IMR-90 (cell line): ENCODE data around the gene MMRN1. TPM values are rescaled to one million over a fixed set of nuclear protein-coding genes. Genes with fewer than 3 reads are reported as not detected.
A peak's percentile ranks its signal among the peaks of the same experiment; 100 is the strongest.

Experiments used
- ATAC-seq: fragments of 200-7000 bp; cut with Tn5 transposase; 2 replicates; pipeline ENCODE4 v1.9.1; 2020; ENCODE audit warnings: low read depth, mild to moderate bottlenecking, moderate library complexity
- Bru-seq: library from RNA; stranded (reverse); fragments of 400-500 nt; gene quantifications from one replicate; lab custom pipeline; 2021; lab: Mats Ljungman, UMichigan
- BruChase-seq, 2 experiments: library from RNA; stranded (reverse); fragments of 400-500 nt; gene quantifications; one replicate each; lab custom pipeline; 2021; lab: Mats Ljungman, UMichigan
- BruUV-seq: library from RNA; stranded (reverse); fragments of 400-500 nt; replicated peaks from 2 replicates; lab custom pipeline; 2021; lab: Mats Ljungman, UMichigan
- CTCF ChIA-PET: fragments of 300-600 bp; formaldehyde crosslinking; extraction: SDS; loops from one replicate; lab custom pipeline; 2021; ENCODE audit warnings: antibody characterized with exemption; lab: Yijun Ruan, JAX
- POLR2A ChIA-PET: fragments of 300-600 bp; sonication (Branson Sonifier 250); formaldehyde crosslinking; loops from one replicate; lab custom pipeline; 2022; ENCODE audit warnings: antibody characterized with exemption; ENCODE audit not compliant: unreplicated experiment; lab: Charles Lee
- DNase-seq: peaks from one replicate; pipeline ENCODE4 v3.0.0; 2013
- H2AFZ ChIP-seq: replicated peaks from 2 replicates; pipeline ENCODE3; 2013; ENCODE audit warnings: low read length, mild to moderate bottlenecking; ENCODE audit not compliant: poor library complexity
- H2AK5ac ChIP-seq: 2 replicates; pipeline ENCODE4 v1.6.1; 2013; ENCODE audit warnings: low read depth, low read length, inconsistent platforms
- H2AK9ac ChIP-seq: replicated peaks from 2 replicates; pipeline ENCODE3; 2013; ENCODE audit warnings: mild to moderate bottlenecking, low read depth, low read length, moderate library complexity; ENCODE audit not compliant: poor library complexity
- H2BK120ac ChIP-seq: 2 replicates; pipeline ENCODE4 v1.6.1; 2013; ENCODE audit warnings: low read depth, low read length, inconsistent platforms
- H2BK15ac ChIP-seq: 3 replicates; pipeline ENCODE4 v1.6.1; 2013; ENCODE audit warnings: low read depth, low read length, inconsistent platforms
- H2BK20ac ChIP-seq: 2 replicates; pipeline ENCODE4 v1.6.1; 2013; ENCODE audit warnings: low read depth, mild to moderate bottlenecking, inconsistent platforms, low read length, moderate library complexity
- H2BK5ac ChIP-seq: 2 replicates; pipeline ENCODE4 v1.6.1; 2013; ENCODE audit warnings: mild to moderate bottlenecking, low read depth, low read length, inconsistent platforms; ENCODE audit not compliant: poor library complexity, severe bottlenecking
- H3K14ac ChIP-seq: replicated peaks from 2 replicates; pipeline ENCODE4 v1.6.1; 2013; ENCODE audit warnings: low read depth, low read length, inconsistent platforms
- H3K18ac ChIP-seq: 2 replicates; pipeline ENCODE4 v1.6.1; 2013; ENCODE audit warnings: low read depth, low read length, control low read depth
- H3K23ac ChIP-seq: 2 replicates; pipeline ENCODE4 v1.6.1; 2013; ENCODE audit warnings: low read depth, low read length, inconsistent platforms
- H3K27ac ChIP-seq: 2 replicates; pipeline ENCODE4 v1.5.1; 2013; ENCODE audit warnings: mild to moderate bottlenecking, control low read depth, low read length; ENCODE audit not compliant: insufficient read depth
- H3K27me3 ChIP-seq: 2 replicates; pipeline ENCODE4 v1.6.1; 2013; ENCODE audit warnings: low read length; ENCODE audit not compliant: control insufficient read depth, insufficient read depth
- H3K36me3 ChIP-seq: 2 replicates; pipeline ENCODE4 v1.6.1; 2013; ENCODE audit warnings: low read length, mixed read lengths; ENCODE audit not compliant: control insufficient read depth, insufficient read depth
- H3K4ac ChIP-seq: 2 replicates; pipeline ENCODE4 v1.6.1; 2013; ENCODE audit warnings: low read depth, low read length, inconsistent platforms
- H3K4me1 ChIP-seq: 2 replicates; pipeline ENCODE4 v1.6.1; 2013; ENCODE audit warnings: low read length, mixed read lengths; ENCODE audit not compliant: control insufficient read depth, insufficient read depth
- H3K4me2 ChIP-seq: 2 replicates; pipeline ENCODE4 v1.6.1; 2013; ENCODE audit warnings: low read depth, mild to moderate bottlenecking, control low read depth, low read length, moderate library complexity
- H3K4me3 ChIP-seq: 2 replicates; pipeline ENCODE4 v1.5.1; 2013; ENCODE audit warnings: low read depth, mild to moderate bottlenecking, control low read depth, low read length, moderate library complexity; ENCODE audit not compliant: insufficient read depth
- H3K56ac ChIP-seq: 2 replicates; pipeline ENCODE4 v1.6.1; 2013; ENCODE audit warnings: low read length, inconsistent platforms; ENCODE audit not compliant: insufficient read depth; ENCODE audit errors: extremely low read depth
- H3K79me1 ChIP-seq, 2 experiments: 2 replicates each; pipeline ENCODE4 v1.6.1; 2013; ENCODE audit warnings: low read length in 2 of 2, inconsistent platforms in 1 of 2, low read depth in 1 of 2
- H3K9ac ChIP-seq: 2 replicates; pipeline ENCODE4 v1.6.1; 2013; ENCODE audit warnings: low read depth, low read length, control low read depth
- H3K9me1 ChIP-seq: 2 replicates; pipeline ENCODE4 v1.6.1; 2013; ENCODE audit warnings: low read length, inconsistent platforms; ENCODE audit not compliant: insufficient read depth
- H3K9me3 ChIP-seq: 2 replicates; pipeline ENCODE4 v1.6.1; 2013; ENCODE audit warnings: low read length; ENCODE audit not compliant: control insufficient read depth, insufficient read depth
- H4K20me1 ChIP-seq: 2 replicates; pipeline ENCODE4 v1.6.1; 2013; ENCODE audit warnings: low read length, inconsistent platforms; ENCODE audit not compliant: insufficient read depth
- H4K5ac ChIP-seq: 2 replicates; pipeline ENCODE4 v1.6.1; 2013; ENCODE audit warnings: mild to moderate bottlenecking, low read depth, low read length, control low read depth
- H4K8ac ChIP-seq, 2 experiments: 2 replicates each; pipeline ENCODE4 v1.6.1; 2013; ENCODE audit warnings: low read depth in 2 of 2, low read length in 2 of 2, control low read depth in 1 of 2, inconsistent platforms in 1 of 2
- H4K91ac ChIP-seq: 2 replicates; pipeline ENCODE4 v1.6.1; 2013; ENCODE audit warnings: low read depth, low read length, inconsistent platforms; ENCODE audit not compliant: insufficient read depth
- CEBPB ChIP-seq: IDR thresholded peaks from 2 replicates; pipeline ENCODE4 v1.6.1; 2012; ENCODE audit warnings: low read depth, low read length, improper control_type of control experiment
- CHD1 ChIP-seq: IDR thresholded peaks from 2 replicates; pipeline ENCODE4 v1.6.1; 2012; ENCODE audit warnings: low read depth, low read length, improper control_type of control experiment
- ELK1 ChIP-seq: fragments of 150-350 bp; IDR thresholded peaks from 2 replicates; pipeline ENCODE4 v1.6.1; 2016; ENCODE audit warnings: low read depth, mild to moderate bottlenecking, low read length, moderate library complexity, borderline replicate concordance
- FOS ChIP-seq: fragments of 150-350 bp; IDR thresholded peaks from 2 replicates; pipeline ENCODE4 v1.6.1; 2016; ENCODE audit warnings: low read depth, low read length
- MXI1 ChIP-seq: IDR thresholded peaks from 2 replicates; pipeline ENCODE4 v1.6.1; 2012; ENCODE audit warnings: low read depth, mild to moderate bottlenecking, low read length, moderate library complexity, borderline replicate concordance
- POLR2A ChIP-seq: IDR thresholded peaks from 2 replicates; pipeline ENCODE4 v1.6.1; 2012; ENCODE audit warnings: mild to moderate bottlenecking, low read depth, low read length
- RAD21 ChIP-seq: IDR thresholded peaks from 2 replicates; pipeline ENCODE4 v1.6.1; 2012; ENCODE audit warnings: low read length, improper control_type of control experiment
- USF2 ChIP-seq: fragments of 150-350 bp; IDR thresholded peaks from 2 replicates; pipeline ENCODE4 v1.6.1; 2017; ENCODE audit warnings: mild to moderate bottlenecking, antibody characterized with exemption, low read length, low read depth
- whole genome bisulfite sequencing, 2 experiments: methylation state at CpG; one replicate each; pipeline versions ENCODE4 v1.1.5 to v1.1.7; 2013; ENCODE audit warnings: missing lambda C conversion rate in 2 of 2; ENCODE audit not compliant: insufficient read length in 1 of 2; ENCODE audit errors: extremely low coverage in 2 of 2; 5-methylcytosine and 5-hydroxymethylcytosine counted together
- dilution Hi-C: fragments of 300-500 bp; cut with HindIII; formaldehyde crosslinking; loops from one replicate; pipeline ENCODE4 v1.14.3; 2018; ENCODE audit warnings: low sequenced_read_pairs; ENCODE audit not compliant: unreplicated experiment
- in situ Hi-C: fragments of 300-500 bp; cut with MboI; formaldehyde crosslinking; loops from 3 replicates; pipeline ENCODE4 v1.14.3; 2019; ENCODE audit warnings: low sequenced_read_pairs, inconsistent platforms, mixed read lengths
- intact Hi-C: fragments of 100-400 bp; cut with micrococcal nuclease; formaldehyde crosslinking; loops from 2 replicates; pipeline ENCODE4 v1.10.0; 2022
- long read RNA-seq: library from polyadenylated mRNA; unstranded; transcript quantifications from one replicate; pipeline ENCODE4 v2.0.0, GENCODE V29; 2021; ENCODE audit not compliant: unreplicated experiment
- polyA plus RNA-seq, 3 experiments: library from polyadenylated mRNA; depleted of rRNA; stranded (reverse); fragments of >200 nt; gene quantifications; 2 replicates each; pipeline ENCODE4 v1.2.3, GENCODE V29; 2012; ENCODE audit warnings: low replicate concordance in 1 of 3
- total RNA-seq: library from RNA; depleted of rRNA; stranded (reverse); fragments of >200 nt; gene quantifications from 2 replicates; pipeline ENCODE4 v1.2.3, GENCODE V29; 2012; rRNA removed

MMRN1 gene, protein sequence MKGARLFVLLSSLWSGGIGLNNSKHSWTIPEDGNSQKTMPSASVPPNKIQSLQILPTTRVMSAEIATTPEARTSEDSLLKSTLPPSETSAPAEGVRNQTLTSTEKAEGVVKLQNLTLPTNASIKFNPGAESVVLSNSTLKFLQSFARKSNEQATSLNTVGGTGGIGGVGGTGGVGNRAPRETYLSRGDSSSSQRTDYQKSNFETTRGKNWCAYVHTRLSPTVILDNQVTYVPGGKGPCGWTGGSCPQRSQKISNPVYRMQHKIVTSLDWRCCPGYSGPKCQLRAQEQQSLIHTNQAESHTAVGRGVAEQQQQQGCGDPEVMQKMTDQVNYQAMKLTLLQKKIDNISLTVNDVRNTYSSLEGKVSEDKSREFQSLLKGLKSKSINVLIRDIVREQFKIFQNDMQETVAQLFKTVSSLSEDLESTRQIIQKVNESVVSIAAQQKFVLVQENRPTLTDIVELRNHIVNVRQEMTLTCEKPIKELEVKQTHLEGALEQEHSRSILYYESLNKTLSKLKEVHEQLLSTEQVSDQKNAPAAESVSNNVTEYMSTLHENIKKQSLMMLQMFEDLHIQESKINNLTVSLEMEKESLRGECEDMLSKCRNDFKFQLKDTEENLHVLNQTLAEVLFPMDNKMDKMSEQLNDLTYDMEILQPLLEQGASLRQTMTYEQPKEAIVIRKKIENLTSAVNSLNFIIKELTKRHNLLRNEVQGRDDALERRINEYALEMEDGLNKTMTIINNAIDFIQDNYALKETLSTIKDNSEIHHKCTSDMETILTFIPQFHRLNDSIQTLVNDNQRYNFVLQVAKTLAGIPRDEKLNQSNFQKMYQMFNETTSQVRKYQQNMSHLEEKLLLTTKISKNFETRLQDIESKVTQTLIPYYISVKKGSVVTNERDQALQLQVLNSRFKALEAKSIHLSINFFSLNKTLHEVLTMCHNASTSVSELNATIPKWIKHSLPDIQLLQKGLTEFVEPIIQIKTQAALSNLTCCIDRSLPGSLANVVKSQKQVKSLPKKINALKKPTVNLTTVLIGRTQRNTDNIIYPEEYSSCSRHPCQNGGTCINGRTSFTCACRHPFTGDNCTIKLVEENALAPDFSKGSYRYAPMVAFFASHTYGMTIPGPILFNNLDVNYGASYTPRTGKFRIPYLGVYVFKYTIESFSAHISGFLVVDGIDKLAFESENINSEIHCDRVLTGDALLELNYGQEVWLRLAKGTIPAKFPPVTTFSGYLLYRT
- total RNA-seq (not detected in 2 replicates), polyA plus RNA-seq (2012; rRNA removed) (not detected in 2 replicates), Bru-seq, nascent RNA (percentile 1 among the genes with signal in this experiment), BruChase-seq, experiment 1, labeled RNA remaining after a 6-hour chase (percentile 1 among the genes with signal in this experiment), BruChase-seq, experiment 2, labeled RNA remaining after a 2-hour chase (not detected)
- polyA plus RNA-seq (2012; cell fraction: cytosol; rRNA removed): not detected in 2 replicates
- polyA plus RNA-seq (2012; cell fraction: nucleus; rRNA removed; ENCODE audit: low replicate concordance): 0.02 TPM in 1 of 2 replicates, not detected in the other
- long read RNA-seq: 0 reads

DNA sequence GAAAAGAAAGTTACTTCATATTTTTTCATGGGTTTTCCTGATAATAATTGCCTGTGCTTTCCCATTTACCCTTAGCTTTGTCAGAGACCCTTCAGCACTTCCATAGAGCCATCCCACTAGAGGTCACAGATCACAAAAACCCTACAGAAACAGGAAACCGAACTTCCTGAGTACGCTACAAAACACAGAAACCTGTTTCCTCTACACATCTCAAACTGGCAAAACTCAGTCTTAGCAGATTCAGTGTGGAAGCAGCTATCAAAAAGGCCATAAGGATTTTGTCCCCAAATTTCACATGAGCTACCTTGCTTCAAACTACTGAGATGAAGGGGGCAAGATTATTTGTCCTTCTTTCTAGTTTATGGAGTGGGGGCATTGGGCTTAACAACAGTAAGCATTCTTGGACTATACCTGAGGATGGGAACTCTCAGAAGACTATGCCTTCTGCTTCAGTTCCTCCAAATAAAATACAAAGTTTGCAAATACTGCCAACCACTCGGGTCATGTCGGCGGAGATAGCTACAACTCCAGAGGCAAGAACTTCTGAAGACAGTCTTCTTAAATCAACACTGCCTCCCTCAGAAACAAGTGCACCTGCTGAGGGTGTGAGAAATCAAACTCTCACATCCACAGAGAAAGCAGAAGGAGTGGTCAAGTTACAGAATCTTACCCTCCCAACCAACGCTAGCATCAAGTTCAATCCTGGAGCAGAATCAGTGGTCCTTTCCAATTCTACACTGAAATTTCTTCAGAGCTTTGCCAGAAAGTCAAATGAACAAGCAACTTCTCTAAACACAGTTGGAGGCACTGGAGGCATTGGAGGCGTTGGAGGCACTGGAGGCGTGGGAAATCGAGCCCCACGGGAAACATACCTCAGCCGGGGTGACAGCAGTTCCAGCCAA, at the start of gene MMRN1:
Gene MMRN1 (plus strand): TSS at position 206 of the 902 bp plus-strand sequence. CDS start 118 bp downstream, at position 324.
- no peak within 1 kb of the TSS for H3K18ac ChIP-seq
- ATAC-seq (no peak), DNase-seq (no peak)
- intact Hi-C loops (no loop called here), in situ Hi-C loops (loop anchor here (10.0 kb wide), 1 partner anchor 240 kb away; no protein-coding TSS in a partner anchor), dilution Hi-C loops (no loop called here)
- H2BK20ac ChIP-seq: no peak within 1 kb of the TSS
- H4K8ac ChIP-seq: no peak within 1 kb of the TSS
- H3K14ac ChIP-seq: no peak within 1 kb of the TSS
- no peaks in the 10 kb centered on the region for H3K4me1 ChIP-seq
- 90% methylated on average over 2 of the region's 11 CpGs; no CpG with 5 or more reads in 1 of the 2 experiments for WGBS, 2 experiments
- H3K9me3 ChIP-seq: no peaks in the 10 kb centered on the region
- H2BK5ac ChIP-seq: no peak within 1 kb of the TSS
- H3K9ac ChIP-seq: no peak within 1 kb of the TSS
- no peaks in the 10 kb centered on the region for H3K79me1 ChIP-seq
- ChIA-PET CTCF (no interaction called here), POLR2A (no interaction called here)
- no peak within 1 kb of the TSS for H3K23ac ChIP-seq
- H3K9me1 ChIP-seq: no peaks in the 10 kb centered on the region
- H2BK120ac ChIP-seq: no peak within 1 kb of the TSS
- no peak within 1 kb of the TSS for H3K27ac ChIP-seq
- no peak within 1 kb of the TSS for H3K4me3 ChIP-seq
- H3K56ac ChIP-seq: no peak within 1 kb of the TSS
- no peaks in the 10 kb centered on the region for H4K20me1 ChIP-seq
- H2AFZ ChIP-seq: no peak within 1 kb of the TSS
- H3K4ac ChIP-seq: no peak within 1 kb of the TSS
- no peak within 1 kb of the TSS for H4K5ac ChIP-seq
- no peaks in the 10 kb centered on the region for H3K36me3 ChIP-seq
- H2AK5ac ChIP-seq: no peak within 1 kb of the TSS
- no peaks in the 10 kb centered on the region; the same call in 1 of the 2 replicates for H3K27me3 ChIP-seq
- H4K91ac ChIP-seq: no peak within 1 kb of the TSS
- BruUV-seq: no TSS peak
- no peak within 1 kb of the TSS for H3K4me2 ChIP-seq
- no peak within 1 kb of the TSS for H2BK15ac ChIP-seq
- no peak within 1 kb of the TSS for H2AK9ac ChIP-seq
- TF ChIP-seq RAD21: no peak
- no peak for TF ChIP-seq MXI1
- no peak for TF ChIP-seq CEBPB
- no peak for TF ChIP-seq USF2
- no peak for TF ChIP-seq FOS
- TF ChIP-seq CHD1: no peak
- no peak for TF ChIP-seq ELK1
- TF ChIP-seq POLR2A: no peak
